ENCODE data around the gene LRRC14B.
"Not testable (repeated sequence)": the region's sequence is repeated elsewhere in the genome, so short reads cannot be mapped to it uniquely, and the experiment has no call there.

The LRRC14B gene

GRCh38 chr5:187617-188451, 3.5 kb upstream of the LRRC14B start:
- in situ Hi-C loops (cut with MboI; ENCODE audit: low pct_unique_long_range_greater_than_20kb, low sequenced_read_pairs) = no loop called here
- DNase-seq = no peak

GRCh38 chr5:188488-189481, 2.5 kb upstream of the LRRC14B start:
- in situ Hi-C loops (cut with MboI; ENCODE audit: low pct_unique_long_range_greater_than_20kb, low sequenced_read_pairs) = no loop called here
- peak; percentile 85 for DNase-seq

GRCh38 chr5:189486-189885, 1.8 kb upstream of the LRRC14B start:
- in situ Hi-C loops (cut with MboI; ENCODE audit: low pct_unique_long_range_greater_than_20kb, low sequenced_read_pairs) = no loop called here
- no peak for DNase-seq

- in situ Hi-C loops (cut with MboI; ENCODE audit: low pct_unique_long_range_greater_than_20kb, low sequenced_read_pairs) = no loop called here
- no peak for DNase-seq
Measured at GRCh38 chr5:189976-190365, 1.3 kb upstream of the LRRC14B start.

- DNase-seq = no peak
- in situ Hi-C loops (cut with MboI; ENCODE audit: low pct_unique_long_range_greater_than_20kb, low sequenced_read_pairs) = no loop called here
Measured at GRCh38 chr5:190366-191035, 794 bp upstream of the LRRC14B start.

GRCh38 chr5:191949-192690, 825 bp downstream of the LRRC14B start:
- in situ Hi-C loops (cut with MboI; ENCODE audit: low pct_unique_long_range_greater_than_20kb, low sequenced_read_pairs) = no loop called here
- DNase-seq = no peak

- DNase-seq = no peak
- in situ Hi-C loops (cut with MboI; ENCODE audit: low pct_unique_long_range_greater_than_20kb, low sequenced_read_pairs) = no loop called here
Measured at GRCh38 chr5:192691-192969, 1.3 kb downstream of the LRRC14B start.

GRCh38 chr5:192970-193831, 1.9 kb downstream of the LRRC14B start:
- in situ Hi-C loops (cut with MboI; ENCODE audit: low pct_unique_long_range_greater_than_20kb, low sequenced_read_pairs) = no loop called here
- no peak for DNase-seq

- no peak for DNase-seq
- in situ Hi-C loops (cut with MboI; ENCODE audit: low pct_unique_long_range_greater_than_20kb, low sequenced_read_pairs) = no loop called here
Measured at GRCh38 chr5:194102-194501, 2.8 kb downstream of the LRRC14B start.

GRCh38 chr5:194603-195209, 3.4 kb downstream of the LRRC14B start:
- DNase-seq = no peak
- in situ Hi-C loops (cut with MboI; ENCODE audit: low pct_unique_long_range_greater_than_20kb, low sequenced_read_pairs) = no loop called here

GRCh38 chr5:195401-196160, 4.3 kb downstream of the LRRC14B start:
- in situ Hi-C loops (cut with MboI; ENCODE audit: low pct_unique_long_range_greater_than_20kb, low sequenced_read_pairs) = no loop called here
- DNase-seq = no peak

- no peak for DNase-seq
- in situ Hi-C loops (cut with MboI; ENCODE audit: low pct_unique_long_range_greater_than_20kb, low sequenced_read_pairs) = no loop called here
Measured at GRCh38 chr5:196350-196749, 5.1 kb downstream of the LRRC14B start.

- in situ Hi-C loops (cut with MboI; ENCODE audit: low pct_unique_long_range_greater_than_20kb, low sequenced_read_pairs); DNase-seq: not testable (repeated sequence)
Measured at GRCh38 chr5:197031-197430, 5.7 kb downstream of the LRRC14B start.

GRCh38 chr5:197892-198489, 6.7 kb downstream of the LRRC14B start:
- no peak for DNase-seq
- in situ Hi-C loops (cut with MboI; ENCODE audit: low pct_unique_long_range_greater_than_20kb, low sequenced_read_pairs) = no loop called here

- DNase-seq = no peak
- in situ Hi-C loops (cut with MboI; ENCODE audit: low pct_unique_long_range_greater_than_20kb, low sequenced_read_pairs) = no loop called here
Measured at GRCh38 chr5:198516-199196, 7.4 kb downstream of the LRRC14B start.

GRCh38 chr5:199197-199949, 8.1 kb downstream of the LRRC14B start:
- DNase-seq = no peak
- in situ Hi-C loops (cut with MboI; ENCODE audit: low pct_unique_long_range_greater_than_20kb, low sequenced_read_pairs) = no loop called here

Measured in KBM-7 (cell line).